Dendritic cell treated with granulocyte-macrophage colony-stimulating factor and Interleukin-4, amounts not matched to agents 40 ng/mL and 50 ng/mL, for 4 days (primary cell): ENCODE data around the gene DUSP22.
"Not testable (repeated sequence)": the region's sequence is repeated elsewhere in the genome, so short reads cannot be mapped to it uniquely, and the experiment has no call there.

Experiments
- H3K27ac Mint-ChIP-seq: one replicate; pipeline ENCODE4 v1.8.0; 2022; ENCODE audit warnings: mild to moderate bottlenecking, mixed read lengths
- H3K27me3 Mint-ChIP-seq: one replicate; pipeline ENCODE4 v1.8.0; 2022; ENCODE audit warnings: mild to moderate bottlenecking, mixed read lengths
- H3K36me3 Mint-ChIP-seq: one replicate; pipeline ENCODE4 v1.8.0; 2022; ENCODE audit warnings: low read depth, mixed read lengths
- H3K4me1 Mint-ChIP-seq: one replicate; pipeline ENCODE4 v1.8.0; 2022; ENCODE audit warnings: low read depth, mixed read lengths
- H3K4me3 Mint-ChIP-seq: one replicate; pipeline ENCODE4 v1.8.0; 2022; ENCODE audit warnings: mild to moderate bottlenecking, moderate library complexity, mixed read lengths
- H3K9me3 Mint-ChIP-seq: one replicate; pipeline ENCODE4 v1.8.0; 2022; ENCODE audit warnings: mixed read lengths
- intact Hi-C: fragments of 100-400 bp; cut with micrococcal nuclease; formaldehyde crosslinking; loops from one replicate; pipeline ENCODE4 v1.15.0; 2022

The DUSP22 gene

DNA sequence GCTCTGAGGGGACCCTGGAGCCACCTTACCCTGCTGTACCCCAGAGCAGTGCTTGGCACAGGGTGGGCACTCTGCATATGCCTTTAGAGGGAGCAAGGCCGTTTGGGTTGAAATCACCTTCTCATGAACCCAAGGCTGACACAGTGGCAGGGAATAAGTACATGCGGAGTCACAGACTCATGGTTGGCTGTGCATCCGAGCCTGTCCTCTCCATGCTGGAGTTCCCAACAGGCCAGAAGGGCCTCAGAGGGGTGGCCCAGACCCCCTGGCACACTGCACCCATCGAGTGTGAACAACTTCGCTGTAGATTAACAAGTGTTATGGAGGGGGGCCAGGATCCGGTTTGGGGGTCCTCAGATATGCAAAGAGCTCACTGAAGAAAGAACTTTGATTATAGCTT, 78.3 kb downstream of the DUSP22 start:
- Mint-ChIP-seq H3K4me3 (no peak overlapping the region), H3K27me3 (peaks cover 69% of the 10 kb centered on the region), H3K36me3 (no peaks in the 10 kb centered on the region), H3K27ac (no peak overlapping the region), H3K9me3 (peaks cover 9% of the 10 kb centered on the region), H3K4me1 (peaks cover 14% of the 10 kb centered on the region)
- intact Hi-C loops, result no loop called here

DNA sequence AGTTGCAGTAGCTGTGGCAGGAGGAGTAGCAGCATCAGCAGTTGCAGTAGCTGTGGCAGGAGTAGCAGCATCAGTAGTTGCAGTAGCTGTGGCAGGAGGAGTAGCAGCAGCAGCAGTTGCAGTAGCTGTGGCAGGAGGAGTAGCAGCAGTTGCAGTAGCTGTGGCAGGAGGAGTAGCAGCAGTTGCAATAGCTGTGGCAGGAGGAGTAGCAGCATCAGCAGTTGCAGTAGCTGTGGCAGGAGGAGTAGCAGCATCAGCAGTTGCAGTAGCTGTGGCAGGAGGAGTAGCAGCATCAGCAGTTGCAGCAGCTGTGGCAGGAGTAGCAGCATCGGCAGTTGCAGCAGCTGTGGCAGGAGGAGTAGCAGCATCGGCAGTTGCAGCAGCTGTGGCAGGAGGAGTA, 79.6 kb downstream of the DUSP22 start:
- H3K27ac Mint-ChIP-seq, intact Hi-C loops, H3K4me3 Mint-ChIP-seq, H3K9me3 Mint-ChIP-seq, H3K36me3 Mint-ChIP-seq: not testable (repeated sequence)
- Mint-ChIP-seq H3K27me3 (peaks cover 65% of the 10 kb centered on the region), H3K4me1 (peaks cover 15% of the 10 kb centered on the region)

DNA sequence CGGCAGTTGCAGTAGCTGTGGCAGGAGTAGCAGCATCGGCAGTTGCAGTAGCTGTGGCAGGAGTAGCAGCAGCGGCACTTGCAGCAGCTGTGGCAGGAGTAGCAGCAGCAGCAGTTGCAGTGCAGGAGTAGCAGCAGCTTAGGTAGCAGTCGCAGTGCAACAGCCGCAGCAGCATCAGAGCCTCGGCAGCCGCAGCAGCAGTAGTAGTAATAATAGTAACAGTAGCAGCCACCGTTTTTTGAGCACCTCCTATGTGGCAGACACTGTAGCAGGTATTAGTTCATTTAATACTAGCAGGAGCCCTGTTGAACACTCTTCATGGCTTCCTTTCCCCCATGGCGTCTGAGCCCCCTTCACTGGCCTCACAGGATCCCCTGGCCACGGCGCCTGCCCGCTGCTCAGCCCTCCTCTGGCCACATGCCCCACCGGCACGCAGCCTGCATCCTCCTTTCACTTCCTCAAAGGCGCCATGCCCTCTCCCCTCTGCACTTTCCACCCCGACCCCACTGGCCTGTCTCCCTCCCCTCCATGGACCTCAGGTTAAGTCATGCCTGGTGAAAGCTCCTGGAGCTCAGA, 80.1 kb downstream of the DUSP22 start:
- no peaks in the 10 kb centered on the region for H3K36me3 Mint-ChIP-seq
- H3K27ac Mint-ChIP-seq, result peak overlapping the region; percentile 1
- H3K4me3 Mint-ChIP-seq, result no peak overlapping the region
- intact Hi-C loops, result no loop called here
- H3K27me3 Mint-ChIP-seq, result peaks cover 66% of the 10 kb centered on the region
- H3K4me1 Mint-ChIP-seq, result peaks cover 20% of the 10 kb centered on the region
- H3K9me3 Mint-ChIP-seq, result peaks cover 9% of the 10 kb centered on the region

DNA sequence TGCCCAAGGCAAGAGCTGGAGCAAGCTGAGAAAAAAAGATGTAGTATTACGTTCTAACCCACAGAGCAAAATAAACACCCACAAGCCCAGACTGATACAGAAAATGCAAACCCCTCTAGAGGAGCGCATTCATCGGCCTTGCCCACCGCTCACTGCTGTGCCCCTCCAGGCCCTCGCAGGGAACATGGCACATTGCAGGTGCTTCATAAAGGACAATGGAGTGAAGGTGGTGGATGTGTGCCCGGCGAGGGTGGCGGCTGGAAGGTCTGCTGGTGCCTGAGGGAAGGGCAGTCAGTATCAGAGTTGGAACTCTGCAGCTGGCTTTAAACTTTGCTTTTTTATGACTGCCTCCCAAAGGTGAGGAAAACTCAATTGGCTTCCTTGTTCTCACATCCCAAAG, 80.7 kb downstream of the DUSP22 start:
- peaks cover 20% of the 10 kb centered on the region for H3K4me1 Mint-ChIP-seq
- no peaks in the 10 kb centered on the region for H3K36me3 Mint-ChIP-seq
- H3K4me3 Mint-ChIP-seq, result no peak overlapping the region
- H3K9me3 Mint-ChIP-seq, result peaks cover 9% of the 10 kb centered on the region
- intact Hi-C loops, result no loop called here
- H3K27ac Mint-ChIP-seq, result peak overlapping the region; percentile 1
- H3K27me3 Mint-ChIP-seq, result peaks cover 63% of the 10 kb centered on the region

DNA sequence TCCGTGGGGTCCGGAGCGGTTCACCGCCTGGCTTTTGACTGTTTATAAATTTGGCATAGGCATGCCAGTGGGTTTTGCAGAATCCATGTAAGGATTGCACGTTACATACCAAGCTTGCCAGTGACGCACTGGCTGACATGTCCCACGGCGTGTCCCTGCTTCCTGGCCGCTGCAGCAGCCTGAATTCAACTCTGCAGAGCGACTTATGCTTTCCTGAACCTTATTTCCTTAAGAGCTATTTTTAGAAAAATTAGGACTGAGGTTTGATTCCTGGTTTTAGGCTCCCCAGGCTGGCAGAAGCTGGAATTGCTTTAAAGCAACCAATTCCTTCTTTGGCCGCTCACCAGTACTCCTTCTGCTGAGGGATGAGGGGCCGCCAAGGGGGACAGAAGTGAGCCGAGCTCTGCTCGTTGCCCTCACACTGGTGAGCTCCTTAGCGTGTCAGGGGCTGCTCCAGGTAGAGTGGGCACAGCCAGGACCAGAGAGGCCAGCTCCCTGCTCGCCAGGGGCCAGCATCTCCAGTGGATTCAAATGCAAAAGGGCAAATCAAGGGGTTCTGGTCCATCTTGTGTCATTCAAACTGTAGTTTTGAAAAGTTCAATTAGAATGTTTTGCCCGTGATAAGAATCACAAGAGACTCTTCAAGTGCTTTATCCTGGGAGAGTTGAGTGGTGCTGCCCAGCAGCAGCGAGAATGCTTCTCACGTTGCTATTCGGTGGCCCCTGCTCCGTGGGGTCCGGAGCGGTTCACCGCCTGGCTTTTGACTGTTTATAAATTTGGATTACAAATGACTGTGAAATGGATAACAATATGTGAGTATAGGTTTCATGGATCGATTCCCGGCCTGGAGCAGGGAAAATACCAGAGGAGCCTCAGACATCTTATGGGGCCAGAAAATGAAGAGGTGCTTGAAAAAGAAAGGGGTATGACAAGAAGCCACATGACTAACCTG, 81.8 kb downstream of the DUSP22 start:
- Mint-ChIP-seq H3K27ac (no peak overlapping the region), H3K27me3 (peaks cover 68% of the 10 kb centered on the region), H3K4me3 (no peak overlapping the region), H3K4me1 (peaks cover 20% of the 10 kb centered on the region), H3K9me3 (peaks cover 9% of the 10 kb centered on the region), H3K36me3 (no peaks in the 10 kb centered on the region)
- intact Hi-C loops, result no loop called here

DNA sequence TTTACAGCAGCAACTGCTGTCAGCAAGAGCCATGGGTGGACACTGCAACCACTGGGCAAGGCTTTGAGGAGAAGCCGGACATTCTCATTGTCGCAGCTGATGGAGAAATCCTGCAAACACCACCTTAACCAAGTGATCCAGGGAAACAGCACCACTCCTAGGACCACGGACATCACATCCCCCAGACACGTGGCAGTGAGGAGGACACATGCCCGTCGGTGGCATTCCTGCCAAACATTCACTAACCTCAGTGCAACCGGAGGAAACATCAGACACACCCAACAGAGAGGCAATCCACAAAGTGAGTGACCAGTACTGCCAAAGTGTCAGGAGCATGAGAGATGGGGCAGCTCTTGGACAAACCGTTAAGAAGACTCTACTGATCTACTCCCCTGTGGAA, 82.7 kb downstream of the DUSP22 start:
- intact Hi-C loops, result no loop called here
- peaks cover 9% of the 10 kb centered on the region for H3K9me3 Mint-ChIP-seq
- no peaks in the 10 kb centered on the region for H3K36me3 Mint-ChIP-seq
- H3K27me3 Mint-ChIP-seq, result peaks cover 71% of the 10 kb centered on the region
- H3K4me1 Mint-ChIP-seq, result peaks cover 28% of the 10 kb centered on the region
- H3K27ac Mint-ChIP-seq, result no peak overlapping the region
- no peak overlapping the region for H3K4me3 Mint-ChIP-seq

DNA sequence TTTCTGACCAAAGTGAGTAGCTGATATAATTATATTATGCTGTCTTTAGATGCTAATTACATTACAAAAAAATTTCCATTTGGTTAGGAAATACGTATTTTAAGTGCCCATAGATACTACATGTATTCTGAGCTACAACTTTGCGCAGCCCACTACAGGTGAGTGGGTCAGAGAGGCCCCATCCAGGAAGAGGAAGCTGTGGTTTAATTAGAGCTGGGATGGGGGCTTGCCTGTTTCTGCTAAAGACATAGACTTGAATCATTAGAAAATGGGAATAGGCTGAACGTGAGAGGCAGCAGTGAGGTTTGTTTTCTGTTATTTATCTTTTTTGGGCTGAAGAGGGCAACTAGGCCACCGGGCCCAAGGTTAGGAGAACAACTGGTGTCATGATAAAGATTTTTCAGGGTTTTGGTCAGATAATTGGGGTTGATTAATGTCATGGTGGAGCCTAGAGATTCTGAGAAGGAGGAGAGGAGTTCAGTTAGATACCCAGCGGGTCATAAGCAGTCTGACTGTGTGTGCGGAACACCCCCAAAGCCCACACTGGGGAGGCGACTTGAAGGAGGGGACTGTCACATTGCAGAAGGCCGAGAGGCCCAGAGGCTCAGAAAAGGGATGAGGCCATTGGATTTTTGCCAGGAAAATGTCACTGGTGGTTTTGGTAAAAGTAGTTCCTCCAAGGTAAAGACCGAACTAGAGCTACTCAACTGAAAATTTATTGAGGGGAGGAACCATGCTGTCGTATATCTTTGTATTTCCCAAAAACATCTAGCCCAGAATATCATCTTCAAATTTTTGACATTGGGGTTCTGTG, 84.7 kb downstream of the DUSP22 start:
- Mint-ChIP-seq H3K9me3 (no peaks in the 10 kb centered on the region), H3K27me3 (peaks cover 73% of the 10 kb centered on the region), H3K4me3 (no peak overlapping the region), H3K27ac (no peak overlapping the region), H3K36me3 (no peaks in the 10 kb centered on the region), H3K4me1 (peaks cover 25% of the 10 kb centered on the region)
- intact Hi-C loops, result no loop called here

DNA sequence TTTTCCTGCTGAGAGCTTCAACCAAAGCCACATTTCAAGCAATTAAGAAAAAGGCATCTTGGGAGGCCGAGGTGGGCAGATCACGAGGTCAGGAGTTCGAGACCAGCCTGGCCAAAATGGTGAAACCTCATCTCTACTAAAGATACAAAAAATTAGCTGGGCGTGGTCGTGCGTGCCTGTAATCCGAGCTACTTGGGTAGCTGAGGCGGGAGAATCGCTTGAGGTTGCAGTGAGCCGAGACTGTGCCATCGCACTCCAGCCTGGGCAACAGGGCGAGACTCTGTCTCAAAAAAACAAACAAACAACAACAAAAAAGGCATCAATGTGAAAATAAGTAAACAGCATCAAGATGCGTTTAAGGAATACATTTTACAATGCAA, 85.3 kb downstream of the DUSP22 start:
- H3K4me3 Mint-ChIP-seq, intact Hi-C loops, H3K27ac Mint-ChIP-seq, H3K36me3 Mint-ChIP-seq, H3K9me3 Mint-ChIP-seq: not testable (repeated sequence)
- peaks cover 72% of the 10 kb centered on the region for H3K27me3 Mint-ChIP-seq
- H3K4me1 Mint-ChIP-seq, result peaks cover 19% of the 10 kb centered on the region

DNA sequence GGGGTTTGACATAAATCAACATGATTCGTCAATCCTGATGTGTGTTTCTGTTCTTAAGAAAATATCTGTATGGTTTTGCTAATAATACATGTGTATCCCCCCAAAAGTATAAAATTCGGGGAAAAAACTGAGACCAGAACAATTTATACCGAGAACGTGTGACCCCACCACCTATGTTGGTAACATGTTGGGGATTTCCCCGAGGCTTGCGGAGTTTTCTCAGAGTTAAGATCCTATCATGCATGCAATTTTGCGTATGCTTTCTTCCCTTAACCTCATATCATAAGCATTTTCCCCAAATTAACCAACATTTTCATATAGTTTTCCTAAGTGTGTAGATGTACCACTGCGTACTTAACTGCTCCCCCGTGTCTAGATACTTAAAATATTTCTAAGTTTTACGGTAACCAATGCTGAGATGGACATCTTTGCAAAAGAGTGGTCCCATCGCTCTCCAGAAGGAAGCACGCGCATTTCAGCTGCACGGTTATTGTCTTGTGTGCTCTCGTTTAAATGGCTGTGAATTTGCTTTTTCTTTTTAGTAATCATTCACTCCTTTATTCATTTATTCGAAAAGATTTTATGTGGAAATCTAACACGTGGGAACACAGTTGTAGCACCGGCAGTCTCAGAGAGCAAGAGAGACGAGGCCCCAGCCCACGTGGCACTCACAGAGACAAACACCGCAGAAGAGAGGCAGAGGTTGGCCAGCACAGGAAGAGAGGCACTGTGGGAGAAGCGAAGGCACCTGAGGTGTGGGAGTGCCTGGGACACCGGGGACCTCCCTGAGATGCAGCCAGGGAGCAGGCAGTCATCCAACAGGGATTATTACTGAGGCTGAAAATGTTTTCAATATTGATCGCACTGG, 86.0 kb downstream of the DUSP22 start:
- Mint-ChIP-seq H3K27me3 (peaks cover 67% of the 10 kb centered on the region), H3K4me3 (no peak overlapping the region), H3K4me1 (peaks cover 20% of the 10 kb centered on the region), H3K27ac (no peak overlapping the region), H3K9me3 (no peaks in the 10 kb centered on the region), H3K36me3 (no peaks in the 10 kb centered on the region)
- intact Hi-C loops, result no loop called here

DNA sequence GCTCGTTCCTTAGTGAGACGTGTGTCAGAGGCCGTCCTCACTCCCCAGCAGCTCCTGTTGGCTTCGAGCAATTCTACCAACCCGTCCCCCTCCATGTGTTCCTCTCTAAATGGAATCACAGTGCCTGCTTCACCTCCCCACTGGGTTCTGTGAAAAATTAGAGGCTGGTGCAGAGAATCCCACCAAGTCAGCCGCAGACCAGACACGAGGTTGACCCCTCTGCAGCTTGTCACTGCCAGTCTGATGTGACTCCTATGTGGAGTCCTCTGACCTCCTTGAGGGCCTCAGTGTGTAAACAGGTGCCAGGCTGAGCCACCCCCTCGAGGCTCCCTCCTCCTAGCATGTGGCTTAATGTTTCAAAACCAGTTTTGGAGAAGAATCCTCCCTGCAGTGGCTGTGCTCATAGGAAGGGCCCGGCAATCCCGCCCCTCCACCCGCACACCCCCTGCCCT, 86.7 kb downstream of the DUSP22 start:
- H3K27ac Mint-ChIP-seq, result no peak overlapping the region
- no peaks in the 10 kb centered on the region for H3K9me3 Mint-ChIP-seq
- peaks cover 67% of the 10 kb centered on the region for H3K27me3 Mint-ChIP-seq
- peaks cover 26% of the 10 kb centered on the region for H3K4me1 Mint-ChIP-seq
- H3K36me3 Mint-ChIP-seq, result no peaks in the 10 kb centered on the region
- intact Hi-C loops, result no loop called here
- no peak overlapping the region for H3K4me3 Mint-ChIP-seq

DNA sequence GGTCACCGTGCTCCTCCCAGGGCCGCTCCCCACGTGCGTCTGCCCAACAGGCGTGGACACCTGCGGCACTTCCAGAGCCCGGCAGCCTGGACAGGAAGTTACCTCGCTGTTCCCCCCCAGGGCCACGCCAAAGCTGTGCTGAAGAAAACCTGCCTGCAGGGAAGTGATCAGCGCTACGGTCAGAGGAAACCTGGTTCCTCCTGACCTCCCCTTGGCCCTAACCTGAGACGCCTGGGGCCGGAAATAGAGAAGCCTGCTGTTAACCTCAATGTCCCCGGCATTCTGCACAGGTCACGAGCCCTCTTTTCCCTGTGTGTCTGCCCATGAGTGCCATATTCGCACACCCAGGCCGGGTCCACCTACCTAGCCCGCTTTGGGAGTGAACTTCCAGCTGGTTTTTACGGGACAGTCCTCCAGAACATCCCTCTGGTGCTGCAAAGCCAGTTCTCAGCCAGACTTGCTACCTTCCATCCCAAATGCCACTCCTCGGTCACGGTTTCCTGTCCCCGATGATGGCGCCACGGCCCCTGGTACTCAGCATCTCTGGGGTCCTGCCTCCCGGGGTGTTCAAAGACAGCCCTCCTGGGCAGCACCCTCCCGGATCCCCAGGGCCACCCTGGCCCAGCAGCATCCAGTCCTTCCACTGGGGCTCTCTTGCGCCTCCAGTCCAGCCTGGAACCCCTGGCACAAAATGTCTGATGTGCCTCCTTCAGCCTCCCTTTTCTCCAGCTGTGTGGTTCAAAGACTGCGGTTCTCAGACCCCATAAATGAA, 87.3 kb downstream of the DUSP22 start:
- intact Hi-C loops, result no loop called here
- peaks cover 67% of the 10 kb centered on the region for H3K27me3 Mint-ChIP-seq
- no peak overlapping the region for H3K27ac Mint-ChIP-seq
- no peaks in the 10 kb centered on the region for H3K9me3 Mint-ChIP-seq
- peaks cover 32% of the 10 kb centered on the region for H3K4me1 Mint-ChIP-seq
- no peaks in the 10 kb centered on the region for H3K36me3 Mint-ChIP-seq
- no peak overlapping the region for H3K4me3 Mint-ChIP-seq

DNA sequence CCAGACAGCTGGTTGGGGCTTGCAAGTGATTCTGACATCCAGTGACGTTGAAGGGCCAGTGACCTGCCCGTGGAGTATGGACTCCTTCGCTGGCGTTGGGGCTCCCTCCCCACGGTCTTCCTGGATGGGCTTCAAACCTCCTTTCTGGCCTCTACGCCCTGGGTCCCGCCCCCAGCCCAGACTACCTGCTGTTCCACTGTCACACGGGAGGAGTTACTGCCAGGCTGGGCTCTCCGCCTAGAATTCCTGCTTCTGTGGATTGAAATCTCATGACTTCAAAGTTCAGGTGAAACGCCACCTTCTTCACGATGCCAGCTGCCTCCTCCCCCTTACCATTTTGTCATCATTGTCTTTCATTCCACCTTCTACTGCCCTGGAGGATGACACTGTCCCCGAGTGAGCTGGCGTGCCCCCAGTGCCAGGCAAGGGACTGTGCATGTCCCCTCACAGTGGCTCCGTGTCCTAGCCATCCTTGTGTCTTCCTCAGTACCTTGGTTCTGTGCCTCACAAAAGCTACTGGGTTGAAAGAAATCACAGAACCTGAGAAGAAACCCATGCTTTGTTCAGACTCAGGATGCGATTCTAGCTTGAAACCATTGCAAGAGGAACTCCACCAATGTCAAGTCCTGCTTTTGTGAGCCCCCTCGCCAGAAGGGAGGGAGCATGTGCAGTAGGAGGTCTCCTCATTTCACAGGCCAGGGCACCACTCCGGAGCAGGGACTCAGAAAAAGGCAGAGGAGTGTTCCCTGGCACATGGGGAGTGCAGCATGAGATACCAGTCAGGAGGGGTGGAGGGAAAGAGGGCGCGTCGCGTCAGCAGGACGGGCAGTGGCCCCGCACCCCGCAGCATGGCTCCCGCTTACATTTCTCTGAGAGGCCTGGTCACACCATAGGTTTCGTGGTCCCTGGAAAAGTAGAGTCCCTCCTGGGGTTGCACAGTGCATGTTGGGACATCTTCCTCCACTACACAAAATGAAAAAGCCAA, 88.2 kb downstream of the DUSP22 start:
- H3K9me3 Mint-ChIP-seq, result no peaks in the 10 kb centered on the region
- H3K4me1 Mint-ChIP-seq, result peaks cover 37% of the 10 kb centered on the region
- peaks cover 70% of the 10 kb centered on the region for H3K27me3 Mint-ChIP-seq
- intact Hi-C loops, result no loop called here
- no peak overlapping the region for H3K27ac Mint-ChIP-seq
- H3K36me3 Mint-ChIP-seq, result no peaks in the 10 kb centered on the region
- no peak overlapping the region for H3K4me3 Mint-ChIP-seq
